Activated CD8-positive, alpha-beta memory T cell treated with anti-CD3 and anti-CD28 coated beads, Interleukin-2, amount 50 U/mL, for 48 hours (primary cell): Measurements from ENCODE around the gene SLC2A8.
A peak's percentile ranks its signal among the peaks of the same experiment; 100 is the strongest.

Source experiments
- DNase-seq: peaks from one replicate; pipeline ENCODE4 v3.0.0-alpha.2; 2020

The SLC2A8 gene

DNA sequence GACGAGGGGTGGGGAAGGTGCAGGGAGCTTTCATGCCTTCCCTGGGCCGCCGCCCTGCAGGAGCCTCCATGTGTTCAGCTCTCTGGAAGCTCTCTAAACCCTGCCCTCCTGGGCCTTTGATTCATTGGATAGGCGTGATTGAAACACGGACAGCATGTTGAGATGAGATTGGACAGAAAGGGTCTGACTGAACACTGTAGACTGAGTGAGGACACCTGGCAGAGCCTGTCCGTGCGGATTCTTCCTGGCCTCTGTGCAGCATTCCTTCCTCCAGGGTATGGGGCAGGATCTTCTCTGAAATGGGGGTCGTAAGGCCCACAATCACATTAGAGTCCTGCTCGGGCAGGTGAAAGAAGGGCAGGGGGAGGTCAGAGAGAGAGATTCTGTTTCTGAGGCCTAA lies 41.4 kb downstream of the SLC2A8 start:
- no peak for DNase-seq

DNA sequence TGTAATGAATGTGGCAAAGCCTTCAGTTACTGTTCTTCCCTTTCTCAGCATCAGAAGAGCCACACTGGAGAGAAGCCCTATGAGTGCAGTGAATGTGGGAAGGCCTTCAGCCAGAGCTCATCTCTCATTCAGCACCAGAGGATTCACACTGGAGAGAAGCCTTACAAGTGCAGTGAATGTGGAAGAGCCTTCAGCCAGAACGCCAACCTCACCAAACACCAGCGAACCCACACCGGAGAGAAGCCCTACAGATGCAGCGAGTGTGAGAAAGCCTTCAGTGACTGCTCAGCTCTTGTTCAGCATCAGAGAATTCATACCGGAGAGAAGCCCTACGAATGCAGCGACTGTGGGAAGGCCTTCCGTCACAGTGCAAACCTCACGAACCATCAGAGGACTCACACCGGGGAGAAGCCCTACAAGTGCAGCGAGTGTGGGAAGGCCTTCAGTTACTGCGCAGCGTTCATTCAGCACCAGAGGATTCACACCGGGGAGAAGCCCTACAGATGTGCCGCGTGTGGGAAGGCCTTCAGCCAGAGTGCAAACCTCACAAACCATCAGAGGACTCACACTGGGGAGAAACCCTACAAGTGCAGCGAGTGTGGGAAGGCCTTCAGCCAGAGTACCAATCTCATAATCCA lies 47.4 kb downstream of the SLC2A8 start:
- peak; percentile 77 for DNase-seq

DNA sequence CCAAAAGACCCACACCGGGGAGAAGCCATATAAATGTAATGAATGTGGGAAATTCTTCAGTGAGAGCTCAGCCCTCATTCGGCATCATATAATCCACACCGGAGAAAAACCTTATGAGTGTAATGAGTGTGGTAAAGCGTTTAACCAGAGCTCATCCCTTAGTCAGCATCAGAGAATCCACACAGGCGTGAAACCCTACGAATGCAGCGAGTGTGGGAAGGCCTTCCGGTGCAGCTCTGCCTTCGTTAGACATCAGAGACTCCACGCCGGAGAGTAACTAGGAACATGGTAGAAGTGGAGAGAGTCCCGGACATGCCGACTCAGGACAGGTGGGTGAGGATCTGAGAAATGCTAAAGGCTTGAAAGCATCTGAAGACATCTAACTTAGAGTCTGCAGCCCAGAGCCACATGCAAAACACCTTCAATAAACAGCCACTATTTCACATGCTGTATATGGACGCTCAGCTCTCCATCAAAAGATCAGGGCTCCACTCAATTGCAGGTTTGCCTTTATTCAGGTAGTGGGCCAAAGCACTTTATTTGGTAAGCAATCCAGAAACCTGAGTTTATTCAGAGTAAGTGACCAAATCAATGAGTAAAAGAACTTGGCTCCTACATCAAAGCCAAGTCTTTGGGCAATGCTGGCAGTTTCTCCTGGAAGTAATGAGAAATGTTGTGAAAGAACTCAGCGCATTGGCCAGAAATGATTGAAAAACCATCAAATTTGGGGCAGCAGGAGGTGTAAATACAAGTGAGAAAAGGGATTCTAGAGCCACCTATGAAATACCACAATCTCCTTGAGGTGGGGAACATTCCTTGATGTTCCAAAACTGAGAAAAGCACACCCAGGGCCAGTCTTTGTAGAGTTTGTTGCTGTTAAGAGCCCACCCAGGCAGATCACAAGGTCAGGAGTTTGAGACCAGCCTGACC lies 48.2 kb downstream of the SLC2A8 start:
- peak; percentile 80 for DNase-seq

DNA sequence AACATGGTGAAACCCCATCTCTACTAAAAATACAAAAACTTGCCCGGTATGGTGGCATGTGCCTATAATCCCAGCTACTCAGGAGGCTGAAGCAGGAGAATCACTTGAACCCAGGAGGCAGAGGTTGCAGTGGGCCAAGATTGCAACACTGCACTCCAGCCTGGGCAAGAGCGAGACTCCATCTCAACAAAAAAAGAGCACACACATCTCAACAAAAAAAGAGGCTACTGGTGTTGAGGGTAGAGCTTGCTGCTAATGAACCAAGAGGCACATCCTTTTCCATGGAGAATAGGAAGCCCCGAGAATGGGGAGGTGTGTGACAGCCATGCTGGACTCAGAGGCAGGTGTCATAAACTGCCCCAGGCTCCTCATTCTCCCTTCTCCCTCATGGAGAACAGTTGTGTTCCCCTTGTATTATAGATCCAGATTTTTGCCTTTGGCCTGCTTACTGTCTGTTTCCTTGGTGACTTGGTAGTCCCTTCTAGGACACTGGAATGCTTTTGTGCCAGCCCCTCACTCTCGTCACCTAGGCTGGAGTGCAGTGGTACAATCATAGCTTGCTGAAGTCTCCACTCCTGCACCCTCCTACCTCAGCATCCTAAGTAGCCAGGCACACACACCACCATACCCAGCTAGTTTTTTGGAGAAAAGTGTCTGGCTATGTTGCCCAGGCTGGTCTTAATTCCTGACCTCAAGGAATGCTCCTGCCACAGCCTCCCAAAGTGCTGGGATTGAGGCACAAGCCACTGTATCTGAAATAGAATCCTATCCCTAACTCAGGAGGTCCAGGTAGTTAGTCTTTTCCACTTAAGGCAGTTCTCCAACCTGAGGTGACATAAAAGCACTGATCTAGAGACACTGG lies 49.1 kb downstream of the SLC2A8 start:
- DNase-seq = peak; percentile 68

DNA sequence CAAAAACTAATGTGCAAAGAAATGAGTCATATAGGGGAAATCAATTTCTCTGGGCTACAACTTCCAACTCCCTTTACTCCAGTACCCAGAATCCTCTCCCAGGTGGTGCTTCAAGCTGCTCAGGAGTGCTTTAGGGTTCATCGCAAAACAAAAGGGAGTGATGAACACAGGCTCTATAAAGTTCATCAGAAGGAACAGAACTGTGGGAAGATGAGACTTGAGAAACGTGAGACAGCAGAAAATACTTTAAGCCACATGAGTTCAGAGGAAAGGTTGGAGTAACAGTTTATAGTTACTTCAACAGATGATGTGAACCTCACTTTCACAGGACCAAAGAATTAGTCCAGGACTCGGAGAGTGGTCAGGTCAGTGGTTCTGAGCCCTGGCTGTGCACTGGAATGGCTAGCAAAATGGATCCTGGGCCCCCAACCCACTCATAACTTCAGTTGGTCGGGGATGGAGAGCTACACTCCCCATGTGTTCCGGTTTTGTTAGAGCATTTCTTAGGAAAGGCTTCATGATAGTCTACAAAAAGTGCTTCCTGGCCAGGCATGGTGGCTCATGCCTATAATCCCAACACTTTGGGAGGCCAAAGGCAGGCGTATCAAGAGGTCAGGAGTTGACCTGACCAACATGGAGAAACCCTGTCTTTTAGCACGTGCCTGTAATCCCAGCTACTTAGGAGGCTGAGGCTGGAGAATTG lies 49.9 kb downstream of the SLC2A8 start:
- peak; percentile 62 for DNase-seq

DNA sequence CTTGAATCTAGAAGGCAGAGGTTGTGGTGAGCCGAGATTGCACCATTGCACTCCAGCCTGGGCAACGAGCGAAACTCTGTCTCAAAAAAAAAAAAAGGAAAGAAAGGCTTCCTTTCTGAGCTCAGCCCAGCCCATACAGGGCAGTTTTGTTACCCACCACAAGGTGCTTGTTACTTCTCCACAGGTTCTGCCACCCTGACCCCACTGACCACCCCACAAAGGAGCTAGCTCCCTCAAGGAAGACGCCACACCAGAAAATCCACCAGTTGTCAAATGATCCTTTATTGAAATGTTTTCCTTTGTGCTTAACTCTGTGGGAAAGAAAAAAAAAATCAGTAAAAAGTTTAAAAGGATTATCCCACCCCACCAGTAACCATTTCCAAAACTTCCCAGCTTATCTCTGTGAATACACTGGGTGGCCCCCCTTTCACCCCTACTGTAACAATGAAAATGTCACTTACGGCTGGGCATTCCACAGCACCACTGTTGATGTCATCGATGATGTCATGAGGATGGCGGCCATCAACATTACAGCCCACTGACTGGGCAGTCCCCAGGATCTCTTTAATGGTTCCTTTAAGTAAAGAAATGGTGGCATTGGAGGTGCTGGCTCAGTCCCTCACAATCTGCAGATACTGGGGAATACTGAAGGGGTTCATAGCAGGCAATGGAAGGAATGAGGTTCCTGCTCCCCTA lies 50.6 kb downstream of the SLC2A8 start:
- peak; percentile 62 for DNase-seq

DNA sequence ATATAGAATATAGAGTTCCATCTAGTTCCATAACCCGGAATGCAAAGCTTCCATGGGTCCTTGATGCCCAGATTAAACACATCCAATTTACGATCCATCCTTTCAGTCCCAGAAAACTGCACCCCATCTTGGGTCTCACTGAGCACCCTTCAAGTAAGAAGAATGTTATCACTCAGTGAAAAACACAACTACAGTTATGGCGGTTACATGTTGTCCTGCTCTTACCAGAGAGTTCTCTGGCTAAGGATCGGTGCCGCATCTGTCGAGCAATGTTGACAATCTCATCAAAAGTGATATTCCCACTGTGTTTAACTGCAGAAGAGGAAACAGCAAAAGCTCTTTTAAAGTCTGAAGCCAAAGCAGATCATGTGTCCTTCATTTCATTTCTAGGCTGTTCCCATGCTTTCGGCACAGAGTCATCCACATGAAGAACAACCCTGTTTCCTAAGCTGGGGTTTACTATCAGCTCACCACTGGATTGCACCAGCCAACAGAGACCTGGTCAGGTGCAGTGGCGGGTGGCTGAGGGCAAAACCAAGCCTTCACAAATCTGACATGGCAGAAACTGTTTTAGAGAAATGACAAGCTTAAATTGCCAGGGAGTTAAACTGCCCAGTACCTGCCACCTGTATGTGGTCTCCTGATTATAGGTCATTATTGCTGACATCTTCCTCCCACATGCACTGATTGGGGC lies 51.3 kb downstream of the SLC2A8 start:
- peak; percentile 60 for DNase-seq

DNA sequence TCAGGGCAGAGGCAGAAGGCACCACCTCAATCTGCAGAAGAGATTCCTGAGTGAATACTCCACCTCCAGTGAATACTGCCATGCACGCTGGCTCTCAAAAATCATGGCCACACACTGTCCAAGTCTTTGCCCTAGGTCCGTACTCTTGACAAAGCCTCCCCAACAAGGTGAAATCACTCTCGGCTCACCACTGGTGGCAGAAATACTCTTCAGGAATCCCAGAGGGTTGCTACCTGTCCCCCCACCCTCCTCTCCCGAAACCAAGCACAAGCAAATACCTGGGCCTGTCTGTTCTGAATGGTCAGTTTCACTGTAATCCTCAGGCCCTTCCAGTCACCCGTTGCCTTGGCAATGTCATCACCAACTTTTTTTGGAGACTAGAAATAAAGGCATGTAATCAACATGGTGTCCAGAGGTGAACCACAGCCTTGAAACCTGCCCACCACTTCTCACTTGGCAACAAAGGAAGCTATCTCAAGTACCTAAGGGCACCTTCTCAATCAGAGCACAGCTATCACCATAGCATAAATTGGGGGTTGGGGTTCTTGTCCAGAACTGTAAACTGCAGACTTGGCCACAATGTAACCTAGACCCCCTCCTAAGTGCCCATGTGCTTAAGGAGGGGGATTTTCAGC lies 52.5 kb downstream of the SLC2A8 start:
- DNase-seq = peak; percentile 67

DNA sequence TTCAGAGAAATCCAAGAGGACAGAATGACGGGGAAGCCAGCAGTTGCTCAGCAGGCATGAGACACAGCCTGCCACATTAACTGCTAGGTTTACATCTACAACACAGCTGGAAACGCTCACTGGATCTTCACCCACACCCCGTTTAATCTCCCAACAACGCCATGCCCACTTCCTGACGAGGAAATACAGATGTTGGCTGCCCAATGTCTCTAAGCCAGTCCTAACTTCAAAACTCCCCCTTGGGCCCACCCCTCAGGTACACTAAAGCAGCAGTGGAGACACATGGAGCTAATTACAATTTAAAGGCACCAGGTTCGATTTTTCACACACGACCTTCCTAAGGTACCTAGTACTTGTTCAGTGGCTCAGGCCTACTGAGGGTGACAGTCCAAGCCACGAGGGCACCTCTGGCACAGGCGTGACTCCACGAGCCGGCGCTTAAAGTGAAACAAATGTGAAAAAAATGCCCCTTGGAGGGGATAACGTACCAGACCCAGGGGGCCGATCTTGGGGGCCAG lies 53.3 kb downstream of the SLC2A8 start:
- peak; percentile 67 for DNase-seq

DNA sequence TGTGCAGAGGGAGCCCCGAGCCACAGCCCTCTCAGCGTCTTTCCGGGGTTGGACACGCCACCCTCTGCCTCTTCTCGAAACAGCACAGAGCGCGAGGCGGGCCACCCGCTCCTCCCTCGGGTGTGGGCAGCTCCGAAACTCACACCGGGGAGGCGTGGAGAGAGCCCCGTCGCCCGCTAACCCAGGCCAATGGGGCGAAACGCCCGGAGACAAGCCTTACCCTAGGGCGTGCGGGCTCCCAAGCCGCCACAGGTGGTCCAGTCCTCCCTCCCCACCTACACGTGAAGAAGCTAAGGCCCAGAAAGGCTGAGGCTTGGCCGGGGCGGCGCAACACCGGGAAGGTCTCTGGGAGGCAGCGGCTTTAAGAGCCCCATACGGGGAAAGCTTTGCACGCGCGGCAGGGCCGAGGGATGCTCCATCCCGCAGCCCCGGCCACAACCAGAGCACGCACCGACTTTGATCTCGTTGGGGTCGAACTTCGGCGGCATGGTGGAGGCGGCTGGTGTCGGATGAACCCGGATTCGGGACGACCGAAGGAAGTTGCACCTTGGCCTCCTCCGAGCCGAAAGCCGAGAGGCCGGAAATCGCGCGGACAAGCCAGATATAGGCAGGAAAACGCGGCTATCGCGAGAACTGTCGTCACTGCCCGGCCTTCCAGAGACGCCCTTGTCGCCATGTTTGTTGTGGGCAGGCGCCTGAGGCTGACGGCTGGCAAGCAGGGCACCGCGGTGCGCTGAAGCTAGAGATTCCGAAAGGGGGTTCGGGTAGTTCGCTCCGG lies 54.0 kb downstream of the SLC2A8 start, which contains the start of the genes LRSAM1 and RPL12:
Gene LRSAM1, plus strand, starts transcription at position 681 of the 778 bp plus-strand sequence. CDS start 3,018 bp downstream, outside the sequence.
Gene RPL12, minus strand, starts transcription at position 577 of the 778 bp plus-strand sequence. Its CDS starts 89 bp downstream, at position 488.
- peak; percentile 100 for DNase-seq

DNA sequence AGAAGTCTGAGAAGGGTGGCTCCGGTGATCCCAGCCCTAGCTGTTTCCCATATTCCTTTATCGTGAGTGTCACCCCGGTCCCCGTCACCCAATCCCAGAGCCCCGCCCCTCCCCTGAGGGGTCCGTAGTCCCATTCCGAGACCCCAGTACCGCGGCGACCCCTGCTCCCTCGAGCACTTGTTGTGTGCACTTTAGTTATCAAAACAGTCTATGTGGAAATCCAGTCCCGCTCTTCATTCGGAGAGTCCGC lies 54.6 kb downstream of the SLC2A8 start:
- DNase-seq = no peak

DNA sequence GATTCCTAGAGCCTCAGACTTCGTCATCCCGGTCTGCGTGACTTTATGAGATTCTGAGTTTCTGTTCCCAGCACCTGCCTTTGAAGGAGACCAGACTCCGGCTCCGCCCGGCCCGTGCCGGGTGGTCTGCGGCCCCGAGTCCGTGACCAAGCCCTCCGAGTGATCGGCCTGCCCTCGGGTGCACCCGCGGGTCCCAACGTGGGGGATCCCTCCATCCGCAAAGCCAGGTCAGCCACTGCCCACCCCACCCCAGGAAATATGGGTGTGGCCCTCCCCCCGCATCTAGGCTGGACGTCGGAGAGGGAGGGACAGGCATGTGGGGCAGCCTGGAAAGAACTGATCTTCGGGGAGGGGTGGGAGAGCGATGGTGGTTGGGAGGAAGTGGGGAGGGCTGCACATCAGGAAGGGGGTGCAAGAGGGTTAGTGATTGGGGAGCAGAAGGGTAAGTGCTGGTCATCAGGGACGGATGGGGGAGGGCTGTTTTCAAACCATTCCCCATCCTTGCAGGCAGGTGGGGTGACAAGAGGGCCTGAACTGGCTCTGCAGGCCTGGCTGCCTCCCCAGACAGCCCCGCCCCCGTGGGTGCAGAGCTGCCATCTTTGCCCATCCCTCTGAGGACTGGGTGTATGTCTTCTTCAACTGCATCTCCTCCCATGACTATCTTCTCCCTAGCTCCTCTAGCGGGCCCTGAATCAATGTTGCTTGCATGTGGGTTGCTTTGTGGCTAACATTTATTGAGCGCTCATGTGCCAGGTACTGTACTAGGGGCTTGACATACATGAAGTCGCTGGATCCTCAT lies 55.1 kb downstream of the SLC2A8 start:
- peak; percentile 79 for DNase-seq

DNA sequence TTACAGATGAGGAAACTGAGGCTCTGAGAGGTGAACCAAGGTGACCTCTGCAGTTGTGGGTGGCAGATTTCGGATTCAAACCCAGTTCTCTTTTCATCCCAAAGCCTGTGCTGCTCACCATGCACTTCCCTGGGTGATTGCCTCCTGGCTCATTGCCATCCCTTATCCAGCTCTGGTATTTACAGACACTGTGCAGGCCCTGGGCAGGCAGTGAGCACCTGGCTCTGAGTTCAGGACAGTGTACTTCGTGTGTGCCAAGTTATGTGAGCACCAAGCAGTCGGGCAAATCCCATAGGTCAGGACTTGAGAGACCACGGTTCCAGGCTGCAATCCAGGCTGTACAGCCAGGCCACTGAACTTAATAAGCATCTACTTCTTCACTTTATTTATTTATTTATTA lies 55.7 kb downstream of the SLC2A8 start:
- DNase-seq = no peak

DNA sequence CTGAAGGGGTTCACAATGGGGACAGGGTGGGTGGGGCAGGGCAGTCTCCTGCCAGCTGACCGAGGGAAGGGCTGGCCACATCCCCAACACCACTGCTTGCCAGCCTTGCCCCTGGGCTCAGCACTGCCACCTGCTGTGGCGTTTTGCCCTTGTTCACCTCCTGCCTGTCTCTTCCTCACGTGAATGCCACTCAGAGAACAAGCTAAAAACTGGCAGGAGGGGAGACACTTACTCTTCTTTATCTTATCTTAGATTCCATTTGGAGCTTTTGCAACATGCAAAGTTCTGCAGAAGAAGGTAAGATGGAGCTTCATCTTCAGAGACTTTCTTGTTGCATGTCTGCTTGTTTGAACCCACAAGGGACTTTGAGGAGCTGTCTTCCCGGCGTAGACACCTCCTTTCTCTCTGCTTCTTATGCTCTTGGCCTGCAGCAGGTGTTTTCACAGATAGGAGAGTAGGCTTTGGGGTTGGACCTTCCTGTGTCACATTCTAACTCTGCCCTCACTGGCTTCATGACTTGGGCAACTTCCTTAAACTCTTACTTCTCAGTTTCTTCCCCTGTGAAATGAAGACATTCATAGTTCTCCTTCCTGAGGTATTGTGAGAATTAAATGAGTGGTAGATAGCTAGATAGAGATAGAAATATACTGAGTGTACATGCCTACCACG lies 58.5 kb downstream of the SLC2A8 start:
- no peak for DNase-seq

DNA sequence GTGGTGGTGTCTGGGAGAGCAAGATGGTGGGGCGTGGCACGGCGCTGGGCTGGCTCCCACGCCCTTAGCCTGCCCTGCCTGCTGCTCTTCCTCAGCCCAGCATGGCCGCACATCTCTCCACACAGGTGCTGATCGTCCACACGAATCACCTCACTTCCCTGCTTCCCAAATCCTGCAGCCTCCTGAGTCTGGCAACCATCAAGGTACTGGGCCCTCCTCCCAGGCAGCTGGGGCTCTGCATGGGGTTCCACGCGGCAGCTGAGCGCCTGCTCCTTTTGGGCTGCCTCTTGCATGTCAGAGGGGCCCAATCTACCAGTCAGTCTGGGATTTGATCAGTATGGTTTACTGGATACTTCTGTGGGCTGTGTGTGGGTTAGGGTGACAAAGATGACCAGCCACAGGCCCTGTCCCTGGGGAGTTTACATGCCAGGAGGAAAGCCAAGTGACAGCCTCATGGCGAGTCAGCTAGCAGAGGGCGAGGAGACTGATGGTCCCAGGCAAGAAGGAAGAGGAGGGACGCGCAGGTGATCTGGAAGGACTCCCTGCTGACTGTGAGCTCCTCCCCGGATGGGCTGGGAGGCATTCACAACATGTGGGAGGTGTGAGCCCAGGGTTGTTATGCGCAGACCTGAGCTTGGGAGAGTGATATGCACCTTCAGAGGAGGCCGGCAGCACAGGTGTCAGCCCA lies 60.4 kb downstream of the SLC2A8 start:
- no peak for DNase-seq
